ENCODE results near the gene FAXDC2. TPM values are rescaled to one million over a fixed set of nuclear protein-coding genes. Genes with fewer than 3 reads are reported as not detected.

The FAXDC2 gene
- 0.23 to 0.74 TPM (median 0.31 TPM) in 5 replicates for total RNA-seq (2022; extraction: Qiagen RNA extraction; ENCODE audit: low read depth)

GRCh38 chr5:154850255-154851062 is at the start of gene FAXDC2:
TSS of gene FAXDC2 (minus strand) at chr5:154850603. CDS start at chr5:154838178, 12,425 bp downstream.

GRCh38 chr5:154858297-154858971 is 8.0 kb upstream of the FAXDC2 start, which contains the start of gene CNOT8:
TSS of gene CNOT8 (plus strand) at chr5:154858627. CDS start at chr5:154863279, 4,652 bp downstream.

Other genes starting within 250 kb of the FAXDC2 start
- gene LARP1, start 95.2 kb downstream of the FAXDC2 start, total RNA-seq (2022; extraction: Qiagen RNA extraction; ENCODE audit: low read depth), result 107 to 141 TPM (median 131 TPM) in 5 replicates
- 33.9 to 37.6 TPM (median 37.0 TPM) in 5 replicates for gene CNOT8, start 8.0 kb upstream of the FAXDC2 start, total RNA-seq (2022; extraction: Qiagen RNA extraction; ENCODE audit: low read depth)
- 22.1 to 25.4 TPM (median 23.7 TPM) in 5 replicates for gene GEMIN5, start 87.6 kb upstream of the FAXDC2 start, total RNA-seq (2022; extraction: Qiagen RNA extraction; ENCODE audit: low read depth)
- 47.5 to 66.7 TPM (median 65.2 TPM) in 5 replicates for gene MRPL22, start 90.5 kb upstream of the FAXDC2 start, total RNA-seq (2022; extraction: Qiagen RNA extraction; ENCODE audit: low read depth)
- gene KIF4B, start 163.2 kb upstream of the FAXDC2 start, total RNA-seq (2022; extraction: Qiagen RNA extraction; ENCODE audit: low read depth), result 0.06 TPM in 1 of 5 replicates, not detected in the others